Cardiac fibroblast (primary cell): Measurements from ENCODE around the gene FOXD1.

ENCODE experiments used
- DNase-seq, 2 donors: peaks; one replicate each; pipeline versions ENCODE4 v3.0.0 to v3.0.0-alpha.2; 2010; ENCODE audit warnings: low read depth in 2 of 2
- H3K4me3 ChIP-seq, 2 donors: replicated peaks in 1 of 2; 1 replicate in 1 of 2; 2 replicates in 1 of 2; pipeline ENCODE4 v1.5.1; 2011; ENCODE audit warnings: low read depth in 2 of 2, low read length in 2 of 2, mild to moderate bottlenecking in 2 of 2, moderate library complexity in 1 of 2
- CTCF ChIP-seq: IDR thresholded peaks from one replicate; pipeline ENCODE4 v1.5.1; 2011; ENCODE audit warnings: low read depth, mild to moderate bottlenecking, low read length, inconsistent platforms

Gene FOXD1

GRCh38 chr5:73422164-73422563 is 26.4 kb downstream of the FOXD1 start:
- H3K4me3 ChIP-seq: no peak overlapping the region
- no peak for TF ChIP-seq CTCF
- no peak for DNase-seq

- no peak for DNase-seq
- no peak overlapping the region for H3K4me3 ChIP-seq
- TF ChIP-seq CTCF: no peak
Measured at GRCh38 chr5:73420666-73421065, 27.9 kb downstream of the FOXD1 start.

GRCh38 chr5:73419465-73420390 is 28.8 kb downstream of the FOXD1 start:
- no peak for DNase-seq
- no peak for TF ChIP-seq CTCF
- H3K4me3 ChIP-seq: peak overlapping the region in 1 of 2 donors; percentile 24

GRCh38 chr5:73419117-73419464 is 29.5 kb downstream of the FOXD1 start:
- no peak for DNase-seq
- H3K4me3 ChIP-seq: no peak overlapping the region
- TF ChIP-seq CTCF: no peak

- TF ChIP-seq CTCF: no peak
- DNase-seq: no peak
- no peak overlapping the region for H3K4me3 ChIP-seq
Measured at GRCh38 chr5:73418244-73418691, 30.3 kb downstream of the FOXD1 start.

- H3K4me3 ChIP-seq: no peak overlapping the region
- no peak for TF ChIP-seq CTCF
- no peak for DNase-seq
Measured at GRCh38 chr5:73417303-73418034, 31.1 kb downstream of the FOXD1 start.
